T-helper 2 cell treated with Interferon-gamma antibody and Interleukin-4, amounts not matched to agents 5 μg/mL and 100 μg/mL, for 36 hours (primary cell): ENCODE measurements around the gene RBM33.

Experiments
- DNase-seq: peaks from one replicate; pipeline ENCODE4 v3.0.0; 2021; ENCODE audit warnings: low spot score
- H3K27ac Mint-ChIP-seq: one replicate; pipeline ENCODE4 v1.8.0; 2021; ENCODE audit warnings: mild to moderate bottlenecking, mixed read lengths
- H3K27me3 Mint-ChIP-seq: one replicate; pipeline ENCODE4 v1.8.0; 2021; ENCODE audit warnings: low read depth, mixed read lengths
- H3K36me3 Mint-ChIP-seq: one replicate; pipeline ENCODE4 v1.8.0; 2021; ENCODE audit warnings: low read depth, mixed read lengths
- H3K4me1 Mint-ChIP-seq: one replicate; pipeline ENCODE4 v1.8.0; 2021; ENCODE audit warnings: low read depth, mixed read lengths
- H3K4me3 Mint-ChIP-seq: one replicate; pipeline ENCODE4 v1.8.0; 2022; ENCODE audit warnings: mild to moderate bottlenecking, moderate library complexity, mixed read lengths
- H3K9me3 Mint-ChIP-seq: one replicate; pipeline ENCODE4 v1.8.0; 2021; ENCODE audit warnings: mixed read lengths

RBM33 gene

GRCh38 chr7:155700847-155701246 is 56.4 kb downstream of the RBM33 start:
- no peak for DNase-seq
- H3K4me3 Mint-ChIP-seq, result no peak overlapping the region
- peaks cover 28% of the 10 kb centered on the region for H3K4me1 Mint-ChIP-seq
- no peaks in the 10 kb centered on the region for H3K9me3 Mint-ChIP-seq
- no peak overlapping the region for H3K27ac Mint-ChIP-seq
- H3K36me3 Mint-ChIP-seq, result peaks cover 44% of the 10 kb centered on the region
- H3K27me3 Mint-ChIP-seq, result no peaks in the 10 kb centered on the region

DNA sequence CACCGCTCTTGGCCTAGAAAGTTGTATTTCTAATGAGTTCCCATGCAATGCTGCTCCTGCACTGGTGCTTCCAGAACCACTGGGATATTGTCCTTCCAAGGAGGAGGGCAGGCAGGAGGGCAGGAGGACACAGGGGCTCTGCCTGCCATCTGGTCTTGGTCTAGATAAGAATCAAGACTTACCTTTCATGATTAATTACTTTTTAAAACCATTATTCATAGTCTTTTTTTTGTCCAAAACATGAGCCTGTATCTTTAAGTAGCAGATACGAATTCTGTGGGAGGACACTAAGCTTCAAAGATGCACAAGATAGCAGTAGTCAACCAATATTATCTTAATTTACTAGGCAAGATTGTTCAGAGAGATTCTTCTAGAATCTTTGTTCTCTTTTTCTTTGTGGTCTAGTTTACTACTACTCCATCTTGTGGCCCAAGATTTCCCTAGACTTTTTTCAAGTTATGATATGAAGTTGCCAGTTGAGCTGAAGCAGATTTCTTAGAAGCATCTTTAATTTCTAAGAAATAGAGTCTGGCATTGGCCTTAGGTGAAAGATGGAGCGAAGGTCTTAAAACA is 57.6 kb downstream of the RBM33 start:
- DNase-seq, result no peak
- Mint-ChIP-seq H3K27me3 (no peaks in the 10 kb centered on the region), H3K4me3 (no peak overlapping the region)

GRCh38 chr7:155702616-155703015 is 58.2 kb downstream of the RBM33 start:
- Mint-ChIP-seq H3K27me3 (no peaks in the 10 kb centered on the region), H3K9me3 (no peaks in the 10 kb centered on the region), H3K27ac (peak overlapping the region; percentile 81), H3K4me3 (no peak overlapping the region), H3K36me3 (peaks cover 47% of the 10 kb centered on the region), H3K4me1 (peaks cover 20% of the 10 kb centered on the region)
- DNase-seq, result no peak

More for the DNA sequence above, 57.6 kb downstream of the RBM33 start:
- Mint-ChIP-seq H3K4me1 (peaks cover 23% of the 10 kb centered on the region), H3K36me3 (peaks cover 46% of the 10 kb centered on the region), H3K9me3 (no peaks in the 10 kb centered on the region), H3K27ac (peak overlapping the region; percentile 81)

GRCh38 chr7:155705623-155706360 is 61.3 kb downstream of the RBM33 start:
- Mint-ChIP-seq H3K9me3 (no peaks in the 10 kb centered on the region), H3K27me3 (no peaks in the 10 kb centered on the region), H3K4me3 (no peak overlapping the region), H3K4me1 (peaks cover 13% of the 10 kb centered on the region), H3K27ac (no peak overlapping the region), H3K36me3 (peaks cover 40% of the 10 kb centered on the region)
- DNase-seq, result no peak

DNA sequence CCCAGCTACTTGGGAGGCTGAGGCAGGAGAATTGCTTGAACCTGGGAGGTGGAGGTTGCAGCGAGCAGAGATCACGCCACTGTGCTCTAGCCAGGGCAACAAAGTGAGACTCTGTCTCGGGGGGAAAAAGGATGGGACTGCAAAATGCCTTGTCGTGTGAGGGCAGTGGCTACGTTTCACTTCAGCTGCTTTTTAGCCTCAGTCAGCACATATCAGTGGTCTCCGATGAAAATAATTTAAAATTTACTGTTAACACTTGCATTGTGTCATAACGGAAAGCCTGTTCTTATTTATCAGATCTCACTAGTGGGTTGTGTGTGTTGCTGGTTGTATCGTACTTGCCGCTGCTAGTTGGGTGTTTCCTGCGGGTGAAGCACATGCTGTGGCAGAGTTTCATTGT is 61.9 kb downstream of the RBM33 start:
- DNase-seq, result no peak
- peaks cover 42% of the 10 kb centered on the region for H3K36me3 Mint-ChIP-seq
- H3K27me3 Mint-ChIP-seq, result no peaks in the 10 kb centered on the region
- H3K4me1 Mint-ChIP-seq, result peaks cover 13% of the 10 kb centered on the region
- no peak overlapping the region for H3K27ac Mint-ChIP-seq
- no peaks in the 10 kb centered on the region for H3K9me3 Mint-ChIP-seq
- H3K4me3 Mint-ChIP-seq, result no peak overlapping the region

- H3K4me3 Mint-ChIP-seq, result no peak overlapping the region
- peaks cover 46% of the 10 kb centered on the region for H3K36me3 Mint-ChIP-seq
- H3K9me3 Mint-ChIP-seq, result no peaks in the 10 kb centered on the region
- no peaks in the 10 kb centered on the region for H3K27me3 Mint-ChIP-seq
- no peak overlapping the region for H3K27ac Mint-ChIP-seq
- no peak for DNase-seq
- peaks cover 5% of the 10 kb centered on the region for H3K4me1 Mint-ChIP-seq
Observed at GRCh38 chr7:155709453-155709852, 65.0 kb downstream of the RBM33 start.

GRCh38 chr7:155710031-155710430 is 65.6 kb downstream of the RBM33 start:
- H3K36me3 Mint-ChIP-seq, result peaks cover 46% of the 10 kb centered on the region
- DNase-seq, result no peak
- no peaks in the 10 kb centered on the region for H3K27me3 Mint-ChIP-seq
- H3K4me1 Mint-ChIP-seq, result peaks cover 5% of the 10 kb centered on the region
- no peaks in the 10 kb centered on the region for H3K9me3 Mint-ChIP-seq
- H3K4me3 Mint-ChIP-seq, result no peak overlapping the region
- no peak overlapping the region for H3K27ac Mint-ChIP-seq

DNA sequence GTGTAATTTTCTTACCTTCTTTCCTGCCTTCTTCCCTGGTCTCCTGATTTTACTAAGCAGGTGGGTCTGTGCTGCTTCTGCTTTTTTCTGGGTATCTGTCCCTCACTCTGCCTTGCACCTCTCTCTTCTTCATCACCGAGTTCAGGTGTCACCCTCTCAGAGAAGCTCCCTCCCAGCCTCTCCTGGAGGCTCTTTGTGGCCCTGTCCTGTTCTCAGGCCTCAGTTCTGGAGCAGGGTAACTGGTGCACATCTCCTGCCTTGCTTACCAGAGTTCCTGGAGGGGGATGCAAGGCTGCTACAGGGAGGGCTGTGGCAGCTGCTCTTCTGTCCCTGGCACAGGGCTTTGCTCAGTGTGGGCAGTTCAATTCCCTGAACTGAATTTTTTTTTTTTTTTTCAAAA is 66.1 kb downstream of the RBM33 start:
- Mint-ChIP-seq H3K4me1 (peaks cover 5% of the 10 kb centered on the region), H3K27me3 (no peaks in the 10 kb centered on the region), H3K4me3 (no peak overlapping the region), H3K27ac (no peak overlapping the region), H3K9me3 (no peaks in the 10 kb centered on the region), H3K36me3 (peaks cover 46% of the 10 kb centered on the region)
- DNase-seq, result no peak

DNA sequence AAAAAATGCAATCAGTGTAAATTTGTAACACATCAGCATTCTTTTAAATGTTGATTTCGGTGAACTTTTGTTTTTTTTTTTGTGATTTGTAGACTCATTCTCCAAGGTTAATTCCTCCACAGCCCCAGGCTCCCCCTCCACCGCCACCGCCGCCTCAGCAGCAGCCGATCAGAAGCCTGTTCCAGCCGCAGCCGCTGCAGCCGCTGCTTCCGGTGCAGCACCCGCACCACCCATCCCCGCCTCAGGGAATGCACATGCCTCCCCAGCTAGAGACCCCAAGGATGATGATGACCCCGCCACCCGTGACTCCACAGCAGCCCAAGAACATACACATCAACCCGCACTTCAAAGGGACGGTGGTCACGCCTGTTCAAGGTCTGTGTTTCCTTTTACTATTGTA is 66.6 kb downstream of the RBM33 start:
- Mint-ChIP-seq H3K4me3 (no peak overlapping the region), H3K36me3 (peaks cover 45% of the 10 kb centered on the region), H3K27ac (no peak overlapping the region), H3K27me3 (no peaks in the 10 kb centered on the region), H3K4me1 (peaks cover 5% of the 10 kb centered on the region), H3K9me3 (no peaks in the 10 kb centered on the region)
- no peak for DNase-seq

GRCh38 chr7:155713384-155713783 is 68.9 kb downstream of the RBM33 start:
- no peaks in the 10 kb centered on the region for H3K27me3 Mint-ChIP-seq
- H3K36me3 Mint-ChIP-seq, result peaks cover 45% of the 10 kb centered on the region
- H3K9me3 Mint-ChIP-seq, result no peaks in the 10 kb centered on the region
- peaks cover 5% of the 10 kb centered on the region for H3K4me1 Mint-ChIP-seq
- no peak overlapping the region for H3K27ac Mint-ChIP-seq
- no peak overlapping the region for H3K4me3 Mint-ChIP-seq
- no peak for DNase-seq

GRCh38 chr7:155714702-155715101 is 70.2 kb downstream of the RBM33 start:
- no peak for DNase-seq
- H3K4me3 Mint-ChIP-seq, result no peak overlapping the region
- no peak overlapping the region for H3K27ac Mint-ChIP-seq
- peaks cover 5% of the 10 kb centered on the region for H3K4me1 Mint-ChIP-seq
- no peaks in the 10 kb centered on the region for H3K27me3 Mint-ChIP-seq
- H3K9me3 Mint-ChIP-seq, result no peaks in the 10 kb centered on the region
- H3K36me3 Mint-ChIP-seq, result peaks cover 48% of the 10 kb centered on the region

- DNase-seq, result no peak
- Mint-ChIP-seq H3K27me3 (no peaks in the 10 kb centered on the region), H3K9me3 (no peaks in the 10 kb centered on the region), H3K4me3 (no peak overlapping the region), H3K36me3 (peaks cover 48% of the 10 kb centered on the region), H3K27ac (no peak overlapping the region), H3K4me1 (peaks cover 5% of the 10 kb centered on the region)
Observed at GRCh38 chr7:155715111-155715805, 70.8 kb downstream of the RBM33 start.

DNA sequence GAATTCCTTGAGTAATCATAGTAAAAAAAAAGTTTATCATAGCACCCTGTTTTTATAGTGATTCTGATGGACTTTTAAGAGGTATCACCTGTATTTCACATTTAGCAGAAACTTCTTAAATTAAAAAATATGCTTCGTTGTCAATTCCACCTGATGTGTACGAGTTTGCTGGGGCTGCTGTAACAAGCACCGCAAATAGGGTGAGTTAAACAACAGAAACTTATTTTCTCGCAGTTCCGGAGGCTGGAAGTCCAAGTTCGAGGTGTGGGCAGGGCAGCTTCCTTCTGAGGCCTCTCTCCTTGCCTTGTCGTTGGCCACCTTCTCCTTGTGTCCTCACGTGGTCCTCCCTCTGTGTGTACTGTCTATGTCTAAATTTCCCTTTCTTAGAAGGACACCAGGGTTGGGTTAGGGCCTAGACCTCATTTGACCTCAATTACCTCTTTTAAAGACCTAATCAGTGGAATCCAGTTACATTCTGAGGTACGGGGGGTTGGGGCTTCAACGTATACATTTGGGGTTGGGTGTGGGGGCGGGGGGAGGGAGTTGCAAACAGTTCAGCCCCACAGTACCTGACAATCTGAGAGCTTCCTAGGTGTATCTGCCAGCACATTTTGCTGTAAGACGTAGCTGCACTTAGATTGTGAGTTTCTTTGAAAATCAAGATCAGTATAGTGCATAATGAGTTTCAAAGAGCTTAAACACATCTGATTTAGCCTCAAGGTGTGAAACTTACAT is 72.7 kb downstream of the RBM33 start:
- no peaks in the 10 kb centered on the region for H3K9me3 Mint-ChIP-seq
- no peak for DNase-seq
- no peak overlapping the region for H3K4me3 Mint-ChIP-seq
- H3K27me3 Mint-ChIP-seq, result no peaks in the 10 kb centered on the region
- H3K4me1 Mint-ChIP-seq, result peaks cover 10% of the 10 kb centered on the region
- H3K27ac Mint-ChIP-seq, result no peak overlapping the region
- H3K36me3 Mint-ChIP-seq, result peaks cover 41% of the 10 kb centered on the region

- no peak overlapping the region for H3K4me3 Mint-ChIP-seq
- H3K36me3 Mint-ChIP-seq, result peaks cover 30% of the 10 kb centered on the region
- no peaks in the 10 kb centered on the region for H3K9me3 Mint-ChIP-seq
- no peaks in the 10 kb centered on the region for H3K27me3 Mint-ChIP-seq
- H3K4me1 Mint-ChIP-seq, result peaks cover 8% of the 10 kb centered on the region
- H3K27ac Mint-ChIP-seq, result no peak overlapping the region
- no peak for DNase-seq
Observed at GRCh38 chr7:155721056-155721455, 76.6 kb downstream of the RBM33 start.
